Measurements from ENCODE around the gene LOX. TPM values are rescaled to one million over a fixed set of nuclear protein-coding genes. Genes with fewer than 3 reads are reported as not detected.

The LOX gene
- total RNA-seq, 2 experiments from 2014 or later = not detected

DNA sequence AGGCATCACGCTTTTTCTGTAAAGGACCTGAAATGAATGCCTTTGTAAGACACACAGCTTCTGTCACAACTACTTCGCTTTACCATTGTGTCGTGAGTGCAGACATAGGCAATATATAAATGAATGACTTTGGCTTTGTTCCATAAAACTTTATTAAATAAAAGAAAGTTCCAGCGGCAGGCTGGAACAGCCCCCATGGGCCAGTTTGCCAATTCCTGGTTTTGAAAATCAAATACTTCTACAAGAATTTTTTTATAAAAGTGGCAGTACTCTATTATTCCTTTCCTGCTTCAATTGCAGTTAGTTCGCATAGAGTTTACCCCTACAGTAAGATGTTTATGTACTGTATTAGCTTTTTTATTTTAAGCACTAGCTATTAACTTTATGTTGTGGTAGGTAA lies 62.6 kb downstream of the LOX start:
- no peak for ATAC-seq
- H3K9me3 Mint-ChIP-seq (ENCODE audit: low read depth) = no peaks in the 10 kb centered on the region

DNA sequence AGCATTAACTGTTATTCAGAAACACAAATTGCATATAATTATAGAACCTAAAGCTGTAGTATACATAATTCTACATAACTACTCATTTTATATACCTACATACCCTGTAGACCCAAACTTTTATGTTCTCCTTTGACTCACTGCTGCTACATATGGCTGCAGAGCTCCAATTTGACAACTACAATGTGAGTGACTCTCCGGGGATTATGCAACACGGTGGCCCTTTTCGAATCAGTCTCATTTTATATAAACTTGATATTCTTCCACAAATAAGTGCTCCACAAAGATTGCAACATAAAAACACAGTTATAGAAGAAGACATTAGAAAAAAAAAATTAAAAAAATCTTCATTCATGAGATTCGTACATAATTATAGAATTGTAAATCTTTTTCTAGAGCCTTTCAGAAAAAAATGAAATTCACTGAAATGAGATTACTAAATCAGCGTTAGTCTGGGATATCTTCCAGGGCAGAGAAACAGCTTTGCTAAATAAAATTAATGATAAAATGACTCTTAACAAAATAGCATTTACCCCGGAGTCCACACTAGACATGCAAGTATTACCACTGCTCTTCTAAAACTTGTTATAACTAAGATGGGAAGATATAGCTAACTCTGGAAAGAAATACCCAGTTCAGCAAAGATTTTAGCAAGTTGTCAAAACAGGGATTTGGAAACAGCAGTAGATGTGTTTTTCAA lies 63.7 kb downstream of the LOX start:
- Mint-ChIP-seq H3K27me3 (no peaks in the 10 kb centered on the region), H3K9me3 (ENCODE audit: low read depth) (no peaks in the 10 kb centered on the region), H3K36me3 (peaks cover 5% of the 10 kb centered on the region), H3K4me3 (no peak overlapping the region), H3K27ac (no peak overlapping the region), H3K4me1 (peaks cover 2% of the 10 kb centered on the region)
- ATAC-seq (no peak), DNase-seq (no peak)
- CTCF ChIA-PET = no interaction called here

More for the DNA sequence above, 62.6 kb downstream of the LOX start:
- CTCF ChIA-PET = no interaction called here
- no peak for DNase-seq
- peaks cover 6% of the 10 kb centered on the region for H3K4me1 Mint-ChIP-seq
- no peaks in the 10 kb centered on the region for H3K27me3 Mint-ChIP-seq
- no peak overlapping the region for H3K27ac Mint-ChIP-seq
- H3K4me3 Mint-ChIP-seq = no peak overlapping the region
- peaks cover 8% of the 10 kb centered on the region for H3K36me3 Mint-ChIP-seq

Other genes starting within 250 kb of the LOX start
- gene FTMT, start 226.4 kb downstream of the LOX start, total RNA-seq = not detected
- gene SRFBP1, start 116.3 kb downstream of the LOX start, total RNA-seq = 10 to 100 TPM in 1 of 2 experiments, 1 to 10 TPM in 1; 9.3 to 12.2 TPM
- gene ZNF474, start 51.3 kb upstream of the LOX start, total RNA-seq = under 1 TPM in 1 of 2 experiments, not detected in 1; 0.35 TPM
- gene SNCAIP, start 234.0 kb upstream of the LOX start, total RNA-seq = not detected

Data from activated CD8-positive, alpha-beta memory T cell treated with anti-CD3 and anti-CD28 coated beads, Interleukin-2, amount 10 ng/mL, durations not matched to agents 7 days and 5 days (primary cell).